IMR-90 (cell line): Measurements from ENCODE around the gene SMARCD1. TPM values are rescaled to one million over a fixed set of nuclear protein-coding genes. Genes with fewer than 3 reads are reported as not detected.

Experiments
- ATAC-seq: fragments of 200-7000 bp; cut with Tn5 transposase; 2 replicates; pipeline ENCODE4 v1.9.1; 2020; ENCODE audit warnings: low read depth, mild to moderate bottlenecking, moderate library complexity
- BruUV-seq: library from RNA; stranded (reverse); fragments of 400-500 nt; replicated peaks from 2 replicates; lab custom pipeline; 2021; lab: Mats Ljungman, UMichigan
- CTCF ChIA-PET: fragments of 300-600 bp; formaldehyde crosslinking; extraction: SDS; loops from one replicate; lab custom pipeline; 2021; ENCODE audit warnings: antibody characterized with exemption; lab: Yijun Ruan, JAX
- POLR2A ChIA-PET: fragments of 300-600 bp; sonication (Branson Sonifier 250); formaldehyde crosslinking; loops from one replicate; lab custom pipeline; 2022; ENCODE audit warnings: antibody characterized with exemption; ENCODE audit not compliant: unreplicated experiment; lab: Charles Lee
- DNase-seq: peaks from one replicate; pipeline ENCODE4 v3.0.0; 2013
- H2AFZ ChIP-seq: replicated peaks from 2 replicates; pipeline ENCODE3; 2013; ENCODE audit warnings: low read length, mild to moderate bottlenecking; ENCODE audit not compliant: poor library complexity
- H2AK5ac ChIP-seq: 2 replicates; pipeline ENCODE4 v1.6.1; 2013; ENCODE audit warnings: low read depth, low read length, inconsistent platforms
- H2AK9ac ChIP-seq: replicated peaks from 2 replicates; pipeline ENCODE3; 2013; ENCODE audit warnings: mild to moderate bottlenecking, low read depth, low read length, moderate library complexity; ENCODE audit not compliant: poor library complexity
- H2BK120ac ChIP-seq: 2 replicates; pipeline ENCODE4 v1.6.1; 2013; ENCODE audit warnings: low read depth, low read length, inconsistent platforms
- H2BK15ac ChIP-seq: 3 replicates; pipeline ENCODE4 v1.6.1; 2013; ENCODE audit warnings: low read depth, low read length, inconsistent platforms
- H2BK20ac ChIP-seq: 2 replicates; pipeline ENCODE4 v1.6.1; 2013; ENCODE audit warnings: low read depth, mild to moderate bottlenecking, inconsistent platforms, low read length, moderate library complexity
- H2BK5ac ChIP-seq: 2 replicates; pipeline ENCODE4 v1.6.1; 2013; ENCODE audit warnings: mild to moderate bottlenecking, low read depth, low read length, inconsistent platforms; ENCODE audit not compliant: poor library complexity, severe bottlenecking
- H3K14ac ChIP-seq: replicated peaks from 2 replicates; pipeline ENCODE4 v1.6.1; 2013; ENCODE audit warnings: low read depth, low read length, inconsistent platforms
- H3K18ac ChIP-seq: 2 replicates; pipeline ENCODE4 v1.6.1; 2013; ENCODE audit warnings: low read depth, low read length, control low read depth
- H3K23ac ChIP-seq: 2 replicates; pipeline ENCODE4 v1.6.1; 2013; ENCODE audit warnings: low read depth, low read length, inconsistent platforms
- H3K27ac ChIP-seq: 2 replicates; pipeline ENCODE4 v1.5.1; 2013; ENCODE audit warnings: mild to moderate bottlenecking, control low read depth, low read length; ENCODE audit not compliant: insufficient read depth
- H3K27me3 ChIP-seq: 2 replicates; pipeline ENCODE4 v1.6.1; 2013; ENCODE audit warnings: low read length; ENCODE audit not compliant: control insufficient read depth, insufficient read depth
- H3K36me3 ChIP-seq: 2 replicates; pipeline ENCODE4 v1.6.1; 2013; ENCODE audit warnings: low read length, mixed read lengths; ENCODE audit not compliant: control insufficient read depth, insufficient read depth
- H3K4ac ChIP-seq: 2 replicates; pipeline ENCODE4 v1.6.1; 2013; ENCODE audit warnings: low read depth, low read length, inconsistent platforms
- H3K4me1 ChIP-seq: 2 replicates; pipeline ENCODE4 v1.6.1; 2013; ENCODE audit warnings: low read length, mixed read lengths; ENCODE audit not compliant: control insufficient read depth, insufficient read depth
- H3K4me2 ChIP-seq: 2 replicates; pipeline ENCODE4 v1.6.1; 2013; ENCODE audit warnings: low read depth, mild to moderate bottlenecking, control low read depth, low read length, moderate library complexity
- H3K4me3 ChIP-seq: 2 replicates; pipeline ENCODE4 v1.5.1; 2013; ENCODE audit warnings: low read depth, mild to moderate bottlenecking, control low read depth, low read length, moderate library complexity; ENCODE audit not compliant: insufficient read depth
- H3K56ac ChIP-seq: 2 replicates; pipeline ENCODE4 v1.6.1; 2013; ENCODE audit warnings: low read length, inconsistent platforms; ENCODE audit not compliant: insufficient read depth; ENCODE audit errors: extremely low read depth
- H3K79me1 ChIP-seq, 2 experiments: 2 replicates each; pipeline ENCODE4 v1.6.1; 2013; ENCODE audit warnings: low read length in 2 of 2, inconsistent platforms in 1 of 2, low read depth in 1 of 2
- H3K9ac ChIP-seq: 2 replicates; pipeline ENCODE4 v1.6.1; 2013; ENCODE audit warnings: low read depth, low read length, control low read depth
- H3K9me1 ChIP-seq: 2 replicates; pipeline ENCODE4 v1.6.1; 2013; ENCODE audit warnings: low read length, inconsistent platforms; ENCODE audit not compliant: insufficient read depth
- H3K9me3 ChIP-seq: 2 replicates; pipeline ENCODE4 v1.6.1; 2013; ENCODE audit warnings: low read length; ENCODE audit not compliant: control insufficient read depth, insufficient read depth
- H4K20me1 ChIP-seq: 2 replicates; pipeline ENCODE4 v1.6.1; 2013; ENCODE audit warnings: low read length, inconsistent platforms; ENCODE audit not compliant: insufficient read depth
- H4K5ac ChIP-seq: 2 replicates; pipeline ENCODE4 v1.6.1; 2013; ENCODE audit warnings: mild to moderate bottlenecking, low read depth, low read length, control low read depth
- H4K8ac ChIP-seq, 2 experiments: 2 replicates each; pipeline ENCODE4 v1.6.1; 2013; ENCODE audit warnings: low read depth in 2 of 2, low read length in 2 of 2, control low read depth in 1 of 2, inconsistent platforms in 1 of 2
- H4K91ac ChIP-seq: 2 replicates; pipeline ENCODE4 v1.6.1; 2013; ENCODE audit warnings: low read depth, low read length, inconsistent platforms; ENCODE audit not compliant: insufficient read depth
- FOS ChIP-seq: fragments of 150-350 bp; IDR thresholded peaks from 2 replicates; pipeline ENCODE4 v1.6.1; 2016; ENCODE audit warnings: low read depth, low read length
- MAFK ChIP-seq: IDR thresholded peaks from 2 replicates; pipeline ENCODE4 v1.6.1; 2012; ENCODE audit warnings: low read depth, low read length, improper control_type of control experiment
- MAZ ChIP-seq: IDR thresholded peaks from 2 replicates; pipeline ENCODE4 v1.6.1; 2012; ENCODE audit warnings: low read depth, mild to moderate bottlenecking, low read length, improper control_type of control experiment, moderate library complexity, borderline replicate concordance
- MXI1 ChIP-seq: IDR thresholded peaks from 2 replicates; pipeline ENCODE4 v1.6.1; 2012; ENCODE audit warnings: low read depth, mild to moderate bottlenecking, low read length, moderate library complexity, borderline replicate concordance
- RAD21 ChIP-seq: IDR thresholded peaks from 2 replicates; pipeline ENCODE4 v1.6.1; 2012; ENCODE audit warnings: low read length, improper control_type of control experiment
- RCOR1 ChIP-seq: IDR thresholded peaks from 2 replicates; pipeline ENCODE4 v1.6.1; 2012; ENCODE audit warnings: mild to moderate bottlenecking, low read length, improper control_type of control experiment; ENCODE audit not compliant: insufficient replicate concordance
- RFX5 ChIP-seq: IDR thresholded peaks from 2 replicates; pipeline ENCODE4 v1.8.0; 2012; ENCODE audit warnings: low read depth, mild to moderate bottlenecking, low read length, moderate library complexity
- USF2 ChIP-seq: fragments of 150-350 bp; IDR thresholded peaks from 2 replicates; pipeline ENCODE4 v1.6.1; 2017; ENCODE audit warnings: mild to moderate bottlenecking, antibody characterized with exemption, low read length, low read depth
- WGBS, 2 experiments: methylation state at CpG; one replicate each; pipeline versions ENCODE4 v1.1.5 to v1.1.7; 2013; ENCODE audit warnings: missing lambda C conversion rate in 2 of 2; ENCODE audit not compliant: insufficient read length in 1 of 2; ENCODE audit errors: extremely low coverage in 2 of 2; 5-methylcytosine and 5-hydroxymethylcytosine counted together
- dilution Hi-C: fragments of 300-500 bp; cut with HindIII; formaldehyde crosslinking; loops from one replicate; pipeline ENCODE4 v1.14.3; 2018; ENCODE audit warnings: low sequenced_read_pairs; ENCODE audit not compliant: unreplicated experiment
- in situ Hi-C: fragments of 300-500 bp; cut with MboI; formaldehyde crosslinking; loops from 3 replicates; pipeline ENCODE4 v1.14.3; 2019; ENCODE audit warnings: low sequenced_read_pairs, inconsistent platforms, mixed read lengths
- intact Hi-C: fragments of 100-400 bp; cut with micrococcal nuclease; formaldehyde crosslinking; loops from 2 replicates; pipeline ENCODE4 v1.10.0; 2022
- polyA plus RNA-seq, 3 experiments: library from polyadenylated mRNA; depleted of rRNA; stranded (reverse); fragments of >200 nt; gene quantifications; 2 replicates each; pipeline ENCODE4 v1.2.3, GENCODE V29; 2012; ENCODE audit warnings: low replicate concordance in 1 of 3
- total RNA-seq: library from RNA; depleted of rRNA; stranded (reverse); fragments of >200 nt; gene quantifications from 2 replicates; pipeline ENCODE4 v1.2.3, GENCODE V29; 2012

Gene SMARCD1
- total and polyA plus RNA-seq, 2 of the 4 experiments (the other 2 are of a cell fraction): 28.1 to 47.9 TPM

GRCh38 chr12:50110762-50111351 lies 25.7 kb downstream of the SMARCD1 start:
- H4K20me1 ChIP-seq: 0 out of 2 replicates have a peak, but pooled peaks cover 4% of the 10 kb centered on the region
- ATAC-seq: no peak
- in situ Hi-C loops: no loop called here
- H2AK9ac ChIP-seq: peak overlapping the region; percentile 39
- peak overlapping the region; percentile 78 for H3K14ac ChIP-seq
- peak overlapping the region; percentile 76 for H4K5ac ChIP-seq
- H3K56ac ChIP-seq: no peak overlapping the region
- peaks cover 13% of the 10 kb centered on the region for H3K4me1 ChIP-seq
- CTCF ChIA-PET: interaction anchor here (0.8 to 2.2 kb wide), 9 partner anchors 7 to 144 kb away, joined by 3 to 13 read pairs (median 5); partner anchors contain the start of genes CERS5, GPD1 and SMARCD1
- H2BK120ac ChIP-seq: peak overlapping the region; percentile 10; the same call in 1 of the 2 replicates
- H4K8ac ChIP-seq: peak overlapping the region; percentile 49 to 96
- H3K4ac ChIP-seq: peak overlapping the region; percentile 22
- no peak overlapping the region for H3K4me2 ChIP-seq
- no peak overlapping the region; the same call in 1 of the 2 replicates for H2BK20ac ChIP-seq
- no peaks in the 10 kb centered on the region for H3K27me3 ChIP-seq
- DNase-seq: peak; percentile 11
- BruUV-seq: no TSS peak
- no peak for TF ChIP-seq MXI1
- no peak for TF ChIP-seq FOS
- no peak for TF ChIP-seq MAZ
- TF ChIP-seq RCOR1: no peak
- no peak for TF ChIP-seq MAFK
- no peak for TF ChIP-seq RAD21
- TF ChIP-seq USF2: no peak
- TF ChIP-seq RFX5: 0 out of 2 replicates have a peak, but pooled peaks have one; percentile 2
- peak overlapping the region; percentile 61 for H2BK5ac ChIP-seq
- H3K9ac ChIP-seq: peak overlapping the region; percentile 18; the same call in 1 of the 2 replicates
- no peak overlapping the region for H3K4me3 ChIP-seq
- peak overlapping the region; percentile 25; the same call in 1 of the 3 replicates for H2BK15ac ChIP-seq
- WGBS, 2 experiments: 14% methylated on average over 2 of the region's 7 CpGs; no CpG with 5 or more reads in 1 of the 2 experiments
- H3K27ac ChIP-seq: peak overlapping the region; percentile 21; the same call in 1 of the 2 replicates
- H3K9me3 ChIP-seq: no peaks in the 10 kb centered on the region
- peak overlapping the region; percentile 99 for H2AFZ ChIP-seq
- POLR2A ChIA-PET: interaction anchor here (0.6 to 1.3 kb wide), 3 partner anchors 26 to 110 kb away, joined by 3 to 4 read pairs (median 3); partner anchors contain the start of gene SMARCD1
- H3K79me1 ChIP-seq: peaks cover 6 to 27% of the 10 kb centered on the region in 2 experiments; a peak in 3 of 4 replicates
- H4K91ac ChIP-seq: peak overlapping the region; percentile 31
- dilution Hi-C loops: no loop called here
- H3K23ac ChIP-seq: peak overlapping the region; percentile 33; the same call in 1 of the 2 replicates
- H3K36me3 ChIP-seq: no peaks in the 10 kb centered on the region
- peaks cover 4% of the 10 kb centered on the region for H3K9me1 ChIP-seq
- intact Hi-C loops: no loop called here
- H2AK5ac ChIP-seq: peak overlapping the region; percentile 45; the same call in 1 of the 2 replicates
- peak overlapping the region; percentile 12; the same call in 1 of the 2 replicates for H3K18ac ChIP-seq
